ENCODE results near the gene PRR32. TPM values are rescaled to one million over a fixed set of nuclear protein-coding genes. Genes with fewer than 3 reads are reported as not detected.
"Not testable (repeated sequence)": the region's sequence is repeated elsewhere in the genome, so short reads cannot be mapped to it uniquely, and the experiment has no call there.

Gene PRR32
- total and polyA plus RNA-seq, 9 of the 15 experiments (the other 6 are each of a cell fraction or from before 2014, with no cell fraction given), result not detected

GRCh38 chrX:126799059-126799458 is 20.5 kb upstream of the PRR32 start:
- WGBS (ENCODE audit: insufficient coverage, low coverage, missing lambda C conversion rate), result 0% methylated on average over 1 of the region's 1 CpG
- Histone ChIP-seq H4K20me1 (replicated peaks; ENCODE audit: control insufficient read depth, insufficient read depth, low read length) (no peaks in the 10 kb centered on the region), H3K27me3 (ENCODE audit: control insufficient read depth in 2 of 2, insufficient read depth in 2 of 2, low read length in 2 of 2) (no peaks in the 10 kb centered on the region), H3K27ac (ENCODE audit: extremely low read depth, low read depth, low read length) (no peak overlapping the region), H3K79me2 (ENCODE audit: control insufficient read depth, insufficient read depth, low read length) (no peaks in the 10 kb centered on the region), H2AFZ (ENCODE audit: low read depth, low read length) (no peak overlapping the region), H3K4me1 (replicated peaks in 1 of 2; ENCODE audit: control insufficient read depth in 2 of 2, insufficient read depth in 2 of 2, low read length in 2 of 2) (no peaks in the 10 kb centered on the region), H3K9me3 (replicated peaks; ENCODE audit: control insufficient read depth, insufficient read depth, low read depth, low read length) (no peaks in the 10 kb centered on the region), H3K4me3 (no peak overlapping the region), H3K4me2 (ENCODE audit: insufficient read depth, low read length) (no peak overlapping the region), H3K9me1 (ENCODE audit: control insufficient read depth, insufficient read depth, low read length) (no peaks in the 10 kb centered on the region), H3K36me3 (ENCODE audit: control insufficient read depth, insufficient read depth, low read length) (no peaks in the 10 kb centered on the region), H3K9ac (ENCODE audit: insufficient read depth in 1 of 2, low read depth in 2 of 2, low read length in 2 of 2) (no peak overlapping the region)
- CTCF ChIA-PET (ENCODE audit: low intra/inter-chr PET ratio), result no interaction called here
- ATAC-seq (no peak), FAIRE-seq (no peak), DNase-seq (ENCODE audit: extremely low read depth in 1 of 4, low spot score in 3 of 4) (no peak)
- intact Hi-C loops (cut with micrococcal nuclease), result no loop called here
- in situ Hi-C loops (cut with MboI), result no loop called here
- BruUV-seq (replicated peaks), result no TSS peak
- POLR2A ChIA-PET, result no interaction called here
- TF ChIP-seq RBM14 (IDR thresholded peaks at IDR 0.05; ENCODE audit: borderline replicate concordance, insufficient read depth, low read depth, low read length), result no peak
- no peak for TF ChIP-seq ETV1 (tag; conservative IDR thresholded peaks at IDR 0.05; ENCODE audit: low read depth)

DNA sequence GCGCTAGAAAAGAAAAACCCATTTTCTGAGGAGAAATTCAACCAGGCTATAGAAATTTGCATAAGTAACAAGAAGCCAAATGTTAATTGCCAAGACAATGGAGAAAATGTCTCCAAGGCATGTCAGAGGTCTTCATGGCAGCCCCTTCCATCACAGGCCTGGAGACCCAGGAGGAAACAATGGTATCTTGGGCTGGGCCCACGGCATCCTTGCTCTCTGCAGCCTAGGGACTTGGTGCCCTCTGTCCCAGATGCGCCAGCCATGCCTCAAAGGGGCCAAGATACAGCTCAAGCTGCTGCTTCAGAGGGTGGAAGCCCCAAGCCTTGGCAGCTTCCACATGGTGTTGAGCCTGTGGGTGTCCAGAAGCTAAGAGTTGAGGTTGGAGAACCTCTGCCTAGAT is 12.7 kb upstream of the PRR32 start:
- H3K4me1 ChIP-seq (replicated peaks in 1 of 2; ENCODE audit: control insufficient read depth in 2 of 2, insufficient read depth in 2 of 2, low read length in 2 of 2); H3K9ac ChIP-seq (ENCODE audit: insufficient read depth in 1 of 2, low read depth in 2 of 2, low read length in 2 of 2); FAIRE-seq; H3K27me3 ChIP-seq (ENCODE audit: control insufficient read depth in 2 of 2, insufficient read depth in 2 of 2, low read length in 2 of 2); H3K36me3 ChIP-seq (ENCODE audit: control insufficient read depth, insufficient read depth, low read length); intact Hi-C loops (cut with micrococcal nuclease); H3K27ac ChIP-seq (ENCODE audit: extremely low read depth, low read depth, low read length); H3K79me2 ChIP-seq (ENCODE audit: control insufficient read depth, insufficient read depth, low read length); ATAC-seq; DNase-seq (ENCODE audit: extremely low read depth in 1 of 4, low spot score in 3 of 4); H3K9me1 ChIP-seq (ENCODE audit: control insufficient read depth, insufficient read depth, low read length); H4K20me1 ChIP-seq (replicated peaks; ENCODE audit: control insufficient read depth, insufficient read depth, low read length); CTCF ChIA-PET (ENCODE audit: low intra/inter-chr PET ratio); in situ Hi-C loops (cut with MboI); BruUV-seq (replicated peaks); POLR2A ChIA-PET; H3K9me3 ChIP-seq (replicated peaks; ENCODE audit: control insufficient read depth, insufficient read depth, low read depth, low read length); H2AFZ ChIP-seq (ENCODE audit: low read depth, low read length); H3K4me2 ChIP-seq (ENCODE audit: insufficient read depth, low read length); H3K4me3 ChIP-seq: not testable (repeated sequence)
- WGBS (ENCODE audit: insufficient coverage, low coverage, missing lambda C conversion rate), result 0% methylated on average over 1 of the region's 3 CpGs
